GM08714 (cell line): ENCODE measurements around the gene MAP1LC3B.
"Not testable (repeated sequence)": the region's sequence is repeated elsewhere in the genome, so short reads cannot be mapped to it uniquely, and the experiment has no call there.

Source experiments
- H3K4me3 ChIP-seq: fragments of 200-500 bp; sonication (Bioruptor generic); 2 replicates; pipeline ENCODE4 v1.5.1; 2014; ENCODE audit warnings: mild to moderate bottlenecking, low read length, inconsistent platforms
- ZNF274 ChIP-seq: IDR thresholded peaks from 2 replicates; pipeline ENCODE4 v1.6.1; 2012; ENCODE audit warnings: mild to moderate bottlenecking, low read depth, low read length

MAP1LC3B gene

DNA sequence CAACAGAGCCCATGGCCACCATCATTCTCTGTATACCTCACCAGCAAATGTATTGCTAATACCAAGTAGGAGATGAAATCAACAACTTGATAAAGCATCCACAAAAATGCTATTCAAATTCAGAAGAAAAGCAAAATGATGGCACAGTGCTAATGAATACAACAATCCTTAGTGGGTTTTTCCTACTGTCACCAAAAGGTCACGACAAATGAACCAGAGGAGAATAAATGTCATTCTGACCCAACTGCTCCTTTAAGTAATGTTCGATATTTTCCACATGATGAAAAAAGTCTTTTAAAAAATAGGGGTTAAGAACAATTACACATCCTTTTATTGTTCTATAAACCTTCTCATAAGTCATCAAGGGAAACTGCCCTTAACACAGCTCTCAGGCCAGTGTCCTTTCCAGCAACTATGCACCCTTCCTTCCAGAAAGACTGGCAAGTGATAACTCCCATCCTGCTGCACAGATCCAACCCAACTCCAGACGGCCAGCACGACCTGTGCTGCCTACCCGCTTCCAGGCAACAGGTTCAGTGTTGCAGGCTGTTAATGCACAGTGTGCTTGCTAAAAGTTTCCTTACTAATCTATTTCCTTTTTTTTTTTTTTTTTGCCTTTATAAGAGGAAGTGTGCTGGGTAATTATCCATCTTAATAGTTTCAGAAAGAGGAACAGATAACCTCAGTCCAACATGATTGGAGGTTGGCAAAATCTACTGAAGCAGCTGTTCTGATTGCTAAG lies 23.9 kb upstream of the MAP1LC3B start:
- H3K4me3 ChIP-seq, result no peak overlapping the region
- TF ChIP-seq ZNF274, result no peak

DNA sequence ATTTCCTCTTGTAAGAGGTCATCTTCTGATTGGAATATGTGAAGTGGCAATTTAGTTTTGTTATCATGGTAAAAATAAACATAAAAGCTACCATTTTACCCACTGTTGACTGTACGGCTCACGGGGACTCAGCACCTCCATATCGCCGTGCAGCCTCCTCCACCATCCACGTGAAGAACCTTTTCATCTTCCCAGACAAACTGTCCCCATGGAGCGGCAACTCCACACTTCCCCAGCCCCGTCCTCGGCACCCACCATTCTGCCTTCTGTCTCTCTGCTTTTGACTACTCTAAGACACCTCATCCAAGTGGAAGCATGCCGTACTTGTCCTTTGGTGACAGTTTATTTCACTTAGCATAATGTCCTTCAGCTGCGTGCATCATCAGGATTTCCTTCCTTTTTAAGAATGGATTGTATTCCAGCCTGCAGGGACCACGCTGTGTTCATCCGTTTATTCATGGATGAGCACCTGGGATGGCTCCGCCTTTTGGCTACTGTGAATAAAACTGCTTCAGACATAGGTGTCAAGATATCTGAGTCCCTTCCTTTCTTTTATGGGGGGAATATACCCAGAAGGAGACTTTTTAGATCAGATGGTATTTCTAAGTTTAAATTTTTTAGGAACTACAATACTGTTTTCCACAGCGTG lies 22.9 kb upstream of the MAP1LC3B start:
- TF ChIP-seq ZNF274, result no peak
- no peak overlapping the region for H3K4me3 ChIP-seq

DNA sequence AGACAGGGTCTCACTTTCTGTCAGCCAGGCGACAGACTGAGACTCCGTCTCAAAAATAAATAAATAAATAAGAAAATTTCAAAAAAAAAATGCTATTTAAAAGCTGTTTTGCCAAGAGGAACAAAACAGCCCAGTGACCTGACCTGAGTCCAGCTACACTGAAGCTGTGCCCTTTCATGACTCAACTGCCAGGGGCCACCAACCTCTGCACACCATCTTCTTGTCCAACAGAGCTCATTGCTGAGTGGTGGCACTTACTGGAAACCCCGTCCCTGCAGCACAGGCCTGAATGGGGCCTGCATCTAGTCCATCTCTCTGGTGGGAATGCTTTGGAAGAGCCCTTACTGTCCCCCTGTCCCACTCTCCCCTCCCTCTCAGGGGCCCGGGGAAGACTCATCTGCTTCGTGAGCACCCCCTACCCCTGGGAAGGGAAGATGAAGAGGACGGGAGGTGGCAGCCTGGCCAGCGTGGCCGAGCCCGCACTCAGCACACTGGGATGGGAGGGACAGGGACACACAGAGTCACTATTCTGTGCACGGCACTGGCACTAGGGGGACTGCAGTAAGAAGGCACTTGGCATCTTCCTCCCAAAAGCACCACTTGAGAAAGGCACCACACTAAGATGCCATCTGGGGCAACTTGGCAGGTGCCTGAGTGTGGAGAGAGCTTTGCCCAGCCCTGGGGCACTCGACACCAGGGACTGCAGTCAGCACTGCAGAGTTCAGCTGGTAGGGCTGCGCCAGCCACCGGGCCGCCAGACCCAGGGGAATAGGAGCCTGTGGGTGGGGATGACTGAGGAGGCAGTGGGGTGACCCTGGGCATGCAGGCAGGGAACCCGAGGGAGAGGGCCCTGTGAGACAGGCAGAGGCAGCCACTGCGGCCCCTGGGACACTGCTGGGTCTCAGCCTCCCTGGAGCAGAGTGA lies 22.1 kb upstream of the MAP1LC3B start:
- TF ChIP-seq ZNF274, result no peak
- H3K4me3 ChIP-seq, result no peak overlapping the region

DNA sequence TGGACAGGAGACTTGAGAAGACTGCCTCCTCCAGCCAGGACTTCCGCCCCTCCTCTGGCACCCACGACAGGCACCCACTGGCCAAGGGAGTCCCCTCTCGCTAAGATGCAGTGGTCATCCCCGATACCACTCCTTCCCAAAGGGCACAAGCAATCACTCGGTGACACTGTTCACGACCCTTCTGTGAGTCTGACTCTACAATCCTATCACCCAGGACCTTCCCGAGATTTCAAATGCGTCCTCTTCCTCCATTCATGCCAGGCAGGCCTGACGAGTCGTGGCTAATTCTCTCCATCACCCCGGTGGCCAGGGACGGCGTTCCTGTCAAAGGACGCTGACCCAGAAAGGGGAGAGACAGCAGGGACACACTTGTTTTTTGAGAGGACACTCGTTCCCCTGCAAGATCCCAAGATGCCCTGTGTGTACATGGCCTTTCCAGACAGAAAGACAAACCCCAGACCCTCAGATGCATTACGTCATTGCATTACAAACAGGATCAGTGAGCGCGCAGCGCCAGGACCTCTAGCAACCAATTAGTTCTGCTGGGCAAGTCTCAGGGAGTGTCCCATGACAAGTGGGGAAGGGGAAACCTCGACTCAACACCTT lies 20.8 kb upstream of the MAP1LC3B start:
- H3K4me3 ChIP-seq, result no peak overlapping the region
- TF ChIP-seq ZNF274, result no peak

DNA sequence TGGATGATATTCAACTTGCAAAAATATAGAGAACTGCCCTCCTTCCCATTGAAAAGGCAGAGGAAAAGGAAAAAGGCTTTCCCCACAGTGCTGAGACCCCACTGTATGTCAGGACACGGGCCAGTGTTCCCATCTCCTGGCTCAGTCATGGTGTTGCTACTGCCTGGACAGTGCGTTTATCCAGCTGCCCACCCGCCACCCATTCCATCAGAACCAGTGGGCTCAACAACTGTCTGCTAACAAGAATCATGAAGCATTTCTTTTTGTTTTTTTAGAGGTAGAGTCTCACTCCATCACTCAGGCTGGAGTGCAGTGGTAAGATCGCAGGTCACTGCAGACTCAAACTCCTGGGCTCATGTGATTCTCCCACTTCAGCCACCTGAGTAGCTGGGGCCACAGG lies 19.8 kb upstream of the MAP1LC3B start:
- TF ChIP-seq ZNF274, result no peak
- H3K4me3 ChIP-seq, result no peak overlapping the region

DNA sequence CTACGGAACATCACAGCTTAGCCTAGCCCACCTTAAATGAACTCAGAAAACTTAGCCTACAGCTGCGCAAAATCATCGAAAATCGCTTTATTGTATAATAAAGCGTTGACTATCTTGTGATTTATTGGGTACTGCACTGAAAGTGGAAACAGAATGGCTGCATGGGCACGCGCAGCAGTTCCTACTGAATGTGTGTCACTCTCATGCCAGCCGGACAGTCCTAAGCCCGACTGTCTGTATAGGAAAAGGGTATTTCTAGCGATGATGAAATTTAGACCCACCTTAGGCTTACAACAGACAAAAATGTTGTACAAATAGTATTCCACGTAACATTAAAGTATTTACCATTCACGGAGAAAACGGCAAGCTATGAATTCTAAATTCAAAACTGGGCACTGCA lies 17.8 kb upstream of the MAP1LC3B start:
- no peak overlapping the region for H3K4me3 ChIP-seq
- TF ChIP-seq ZNF274, result no peak

DNA sequence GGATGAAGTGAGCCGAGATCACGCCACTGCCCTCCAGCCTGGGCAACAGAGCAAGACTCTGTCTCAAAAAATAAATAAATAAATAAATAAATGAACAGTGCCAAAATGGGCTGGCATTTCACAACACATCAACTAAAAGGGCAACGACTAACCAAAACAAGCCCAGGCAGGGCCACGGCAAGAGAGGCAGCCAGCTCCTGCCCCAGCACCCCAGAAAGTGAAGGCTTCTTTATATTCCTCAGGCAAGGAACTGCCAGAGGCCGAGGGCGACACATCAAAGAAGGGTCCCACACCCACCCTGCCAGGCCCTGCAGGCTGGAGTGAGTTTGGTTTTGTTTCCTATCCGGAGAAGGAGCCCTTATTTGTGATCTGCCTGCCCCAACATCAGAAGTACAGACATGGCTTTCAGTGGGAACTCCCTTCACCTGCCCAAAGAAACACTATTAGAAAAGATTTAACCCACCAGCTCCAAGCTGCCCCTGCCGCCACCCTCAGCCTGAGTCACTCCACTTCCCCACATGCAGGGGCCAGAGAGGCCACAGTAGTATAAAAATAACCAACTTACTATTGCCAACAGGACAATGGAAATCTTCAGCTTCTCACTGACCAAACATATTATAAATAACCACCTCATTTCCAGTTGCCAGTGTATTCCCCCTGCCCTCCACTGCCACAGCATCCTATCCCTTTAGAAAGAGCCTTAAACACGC lies 16.6 kb upstream of the MAP1LC3B start:
- no peak for TF ChIP-seq ZNF274
- H3K4me3 ChIP-seq, result no peak overlapping the region

DNA sequence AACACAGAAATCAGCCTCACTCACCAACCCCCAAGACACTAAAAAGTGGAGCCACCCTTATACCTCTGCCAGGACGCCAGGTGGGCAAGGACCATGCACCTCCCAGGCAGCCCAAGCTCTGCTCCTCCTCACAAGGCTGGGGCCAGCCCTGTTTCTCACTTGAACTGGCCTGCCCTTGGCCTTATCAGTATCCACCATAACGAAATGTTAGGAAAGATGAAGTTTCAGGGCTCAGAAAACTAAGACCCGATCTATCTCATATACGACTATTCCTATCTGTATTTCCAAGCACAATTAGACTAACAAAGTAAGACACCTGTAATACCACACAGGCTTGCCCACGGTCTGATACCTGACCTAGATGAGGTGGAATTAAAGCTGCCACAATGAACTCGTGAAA lies 15.5 kb upstream of the MAP1LC3B start:
- TF ChIP-seq ZNF274, result no peak
- H3K4me3 ChIP-seq, result no peak overlapping the region

DNA sequence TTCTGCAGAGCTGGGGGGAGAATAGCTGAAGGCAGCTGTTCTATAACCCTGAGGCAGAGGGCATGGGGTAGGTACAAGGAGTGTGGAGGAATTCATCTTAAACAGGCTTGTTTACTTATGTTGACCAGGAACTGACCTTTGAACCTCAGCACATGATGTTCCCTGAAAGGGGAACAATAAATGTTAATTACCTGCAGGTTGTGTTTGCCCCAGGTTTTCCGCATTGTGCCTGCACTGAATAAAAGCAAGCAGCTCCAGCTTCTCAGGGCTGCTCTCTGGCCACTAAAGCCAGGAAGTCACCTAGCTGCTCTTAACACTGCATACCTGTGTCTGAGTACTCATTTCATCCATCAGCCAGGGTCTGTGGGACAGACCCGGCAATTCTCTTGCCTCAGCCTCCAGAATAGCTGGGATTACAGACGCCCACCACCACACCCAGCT lies 12.8 kb upstream of the MAP1LC3B start:
- H3K4me3 ChIP-seq, result not testable (repeated sequence)

DNA sequence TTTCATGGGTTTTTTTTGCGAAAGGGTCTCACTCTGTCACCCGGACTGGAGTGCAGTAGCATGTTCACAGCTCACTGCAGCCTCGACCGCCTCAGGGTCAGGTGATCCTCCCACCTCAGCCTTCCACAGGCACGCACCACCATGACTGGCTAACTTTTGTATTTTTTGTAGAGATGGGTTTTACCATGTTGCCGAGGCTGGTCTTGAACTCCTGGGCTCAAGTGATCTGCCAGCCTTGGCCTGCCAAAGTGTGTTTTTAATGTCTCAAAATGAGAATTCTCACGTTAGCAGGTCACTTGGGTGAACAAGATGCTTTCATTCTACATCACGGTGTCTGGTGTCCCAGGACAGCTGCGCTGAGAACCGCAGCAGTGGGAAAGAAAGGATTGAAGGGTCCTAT lies 11.7 kb upstream of the MAP1LC3B start:
- TF ChIP-seq ZNF274, result no peak
- no peak overlapping the region for H3K4me3 ChIP-seq

DNA sequence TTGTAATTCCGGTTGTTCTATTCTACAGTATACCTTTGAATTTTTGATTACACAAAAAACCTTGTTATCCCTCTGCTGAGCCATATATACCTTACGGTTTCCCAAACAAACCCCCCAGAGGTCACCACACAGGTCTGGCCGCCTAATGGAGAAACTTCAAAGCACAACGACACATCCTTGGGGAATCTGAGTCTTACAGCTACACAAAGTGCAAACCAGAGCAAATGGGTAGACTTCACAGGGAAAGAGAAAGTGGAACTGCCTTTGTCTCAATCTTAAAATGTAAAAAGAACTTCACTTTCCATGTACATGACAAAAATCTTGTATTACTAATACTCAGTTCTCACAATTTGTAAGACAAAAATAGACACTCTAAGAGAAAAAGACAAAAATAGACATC lies 11.3 kb upstream of the MAP1LC3B start:
- peak overlapping the region; percentile 20; the same call in 1 of the 2 replicates for H3K4me3 ChIP-seq
- no peak for TF ChIP-seq ZNF274

DNA sequence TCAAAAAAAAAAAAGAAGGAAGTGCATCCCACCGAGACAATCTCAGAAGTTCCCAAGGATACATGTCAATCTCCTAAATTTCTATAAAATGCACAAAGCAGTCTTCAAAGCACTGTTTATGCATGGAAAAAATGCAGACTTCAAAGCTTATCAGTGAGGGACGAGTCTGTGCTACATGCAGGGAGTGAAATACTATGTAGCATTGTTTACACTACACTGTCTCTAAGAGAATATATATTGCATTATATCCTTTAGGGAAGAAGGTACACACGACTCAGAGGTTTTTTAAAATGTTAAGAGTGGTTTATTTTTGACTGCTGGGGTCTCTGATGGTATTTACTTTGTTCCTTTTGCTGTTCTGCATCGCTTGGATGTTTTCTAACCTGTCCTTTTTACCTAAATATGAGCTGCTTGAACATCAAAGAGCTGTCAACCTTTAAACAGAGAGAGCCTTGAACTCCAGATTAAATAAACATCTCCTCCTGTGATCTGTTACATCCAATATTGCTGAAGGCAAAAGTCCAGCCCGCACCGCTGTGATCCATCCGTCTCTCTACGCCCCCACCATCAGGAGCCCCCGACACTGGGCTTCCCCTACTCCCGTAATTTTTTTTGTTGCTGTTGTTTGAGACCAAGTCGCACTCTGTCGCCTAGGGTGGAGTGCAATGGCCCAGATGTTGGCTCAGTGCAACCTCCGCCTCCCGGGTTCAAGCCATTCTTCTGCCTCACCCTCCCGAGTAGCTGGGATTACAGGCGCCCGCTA lies 9.9 kb upstream of the MAP1LC3B start:
- no peak for TF ChIP-seq ZNF274
- peak overlapping the region; percentile 87 for H3K4me3 ChIP-seq
